Parietal lobe (tissue), 2 donors: ENCODE data around the gene KIFC1. TPM values are rescaled to one million over a fixed set of nuclear protein-coding genes. Genes with fewer than 3 reads are reported as not detected.

Experiments
- small RNA-seq: library from RNA; depleted of rRNA; stranded (forward); fragments of <200 nt; gene quantifications from one replicate; pipeline ENCODE3, GENCODE V24; 2014; ENCODE audit warnings: low replicate concordance
- total RNA-seq: library from RNA; depleted of rRNA; stranded (reverse); fragments of >200 nt; gene quantifications from one replicate; pipeline ENCODE4 v1.2.3, GENCODE V29; 2014

KIFC1 gene
- total RNA-seq: 7.8 TPM

GRCh38 chr6:33391278-33391921, at the start of gene KIFC1:
TSS of gene KIFC1 (plus strand) at chr6:33391823. CDS start at chr6:33391986, 163 bp downstream.

GRCh38 chr6:33410711-33411631, 19.3 kb downstream of the KIFC1 start, which contains the start of gene PHF1:
TSS of gene PHF1 (plus strand) at chr6:33411014. CDS start at chr6:33412264, 1,250 bp downstream.

GRCh38 chr6:33417903-33418689, 26.5 kb downstream of the KIFC1 start, which contains the start of gene CUTA:
TSS of gene CUTA (minus strand) at chr6:33418107. CDS start at chr6:33418000, 107 bp downstream.

GRCh38 chr6:33419580-33420490, 28.2 kb downstream of the KIFC1 start, which contains the start of gene SYNGAP1:
TSS of gene SYNGAP1 (plus strand) at chr6:33420065. CDS start at chr6:33420265, 200 bp downstream.

GRCh38 chr6:33454009-33454946, 62.7 kb downstream of the KIFC1 start, which contains the start of gene ZBTB9:
TSS of gene ZBTB9 (plus strand) at chr6:33454576. CDS start at chr6:33455101, 525 bp downstream.

Small RNA genes lying within 50 kb of the gene (small RNA-seq; reads per million reads assigned to genes)
- gene RPL35AP4: not detected
- gene ZBTB9: not detected

Other genes starting within 250 kb of the KIFC1 start
- 3.4 TPM for gene COL11A2, start 199.4 kb upstream of the KIFC1 start, total RNA-seq
- gene RXRB, start 191.2 kb upstream of the KIFC1 start, total RNA-seq: 33.2 TPM
- 36.9 TPM for gene SLC39A7, start 191.0 kb upstream of the KIFC1 start, total RNA-seq
- gene HSD17B8, start 187.2 kb upstream of the KIFC1 start, total RNA-seq: 4.4 TPM
- gene RING1, start 183.3 kb upstream of the KIFC1 start, total RNA-seq: 21.9 TPM
- 47.6 TPM for gene VPS52, start 119.9 kb upstream of the KIFC1 start, total RNA-seq
- gene RPS18, start 119.7 kb upstream of the KIFC1 start, total RNA-seq: 3,808 TPM
- 12.8 TPM for gene B3GALT4, start 114.7 kb upstream of the KIFC1 start, total RNA-seq
- 39.4 TPM for gene WDR46, start 102.6 kb upstream of the KIFC1 start, total RNA-seq
- gene PFDN6, start 102.2 kb upstream of the KIFC1 start, total RNA-seq: 18.5 TPM
- gene RGL2, start 92.9 kb upstream of the KIFC1 start, total RNA-seq: 22.8 TPM
- gene TAPBP, start 77.7 kb upstream of the KIFC1 start, total RNA-seq: 12.2 TPM
- 24.7 TPM for gene ZBTB22, start 74.1 kb upstream of the KIFC1 start, total RNA-seq
- gene DAXX, start 68.9 kb upstream of the KIFC1 start, total RNA-seq: 25.0 TPM
- gene PHF1, start 19.2 kb downstream of the KIFC1 start, total RNA-seq: 32.9 TPM
- gene CUTA, start 26.3 kb downstream of the KIFC1 start, total RNA-seq: 59.8 TPM
- 48.8 TPM for gene SYNGAP1, start 28.2 kb downstream of the KIFC1 start, total RNA-seq
- 8.1 TPM for gene ZBTB9, start 62.8 kb downstream of the KIFC1 start, total RNA-seq
- gene BAK1, start 188.5 kb downstream of the KIFC1 start, total RNA-seq: 4.1 TPM
- gene ITPR3, start 229.5 kb downstream of the KIFC1 start, total RNA-seq: 1.9 TPM